Measurements from ENCODE around the gene RYK. TPM values are rescaled to one million over a fixed set of nuclear protein-coding genes. Genes with fewer than 3 reads are reported as not detected.

Gene RYK
- total and polyA plus RNA-seq, 5 donors, result 30.9 to 57.3 (median 52.3) TPM

GRCh38 chr3:134148534-134148933 lies 102.1 kb downstream of the RYK start:
- no peak for DNase-seq
- 98% methylated on average over 3 of the region's 3 CpGs for WGBS

GRCh38 chr3:134147411-134147810 lies 103.2 kb downstream of the RYK start:
- Histone ChIP-seq H3K4me1 (ENCODE audit: control insufficient read depth, insufficient read depth, low read length) (peaks cover 5% of the 10 kb centered on the region), H3K9me3 (ENCODE audit: control insufficient read depth, low read length) (no peaks in the 10 kb centered on the region), H3K27me3 (ENCODE audit: control insufficient read depth, insufficient read depth) (no peaks in the 10 kb centered on the region), H3K27ac (ENCODE audit: low read length) (no peak overlapping the region), H3K4me3 (ENCODE audit: low read length) (no peak overlapping the region)
- intact Hi-C loops (cut with DNase I), result no loop called here
- no peak for DNase-seq
- whole genome bisulfite sequencing, result 73% methylated on average over 3 of the region's 3 CpGs
- ATAC-seq, result no peak

More at GRCh38 chr3:134148534-134148933, 102.1 kb downstream of the RYK start:
- H3K4me3 ChIP-seq (ENCODE audit: low read length), result no peak overlapping the region
- no peak overlapping the region for H3K27ac ChIP-seq (ENCODE audit: low read length)
- H3K27me3 ChIP-seq (ENCODE audit: control insufficient read depth, insufficient read depth), result no peaks in the 10 kb centered on the region
- peaks cover 5% of the 10 kb centered on the region for H3K4me1 ChIP-seq (ENCODE audit: control insufficient read depth, insufficient read depth, low read length)
- no peaks in the 10 kb centered on the region for H3K9me3 ChIP-seq (ENCODE audit: control insufficient read depth, low read length)
- ATAC-seq, result no peak
- intact Hi-C loops (cut with DNase I), result no loop called here

GRCh38 chr3:134146666-134147065 lies 104.0 kb downstream of the RYK start:
- no peak overlapping the region for H3K27ac ChIP-seq (ENCODE audit: low read length)
- no peaks in the 10 kb centered on the region for H3K9me3 ChIP-seq (ENCODE audit: control insufficient read depth, low read length)
- intact Hi-C loops (cut with DNase I), result no loop called here
- DNase-seq (no peak), ATAC-seq (no peak)
- peaks cover 5% of the 10 kb centered on the region for H3K4me1 ChIP-seq (ENCODE audit: control insufficient read depth, insufficient read depth, low read length)
- no peaks in the 10 kb centered on the region for H3K27me3 ChIP-seq (ENCODE audit: control insufficient read depth, insufficient read depth)
- H3K4me3 ChIP-seq (ENCODE audit: low read length), result no peak overlapping the region

- no peak for DNase-seq
- no peaks in the 10 kb centered on the region for H3K9me3 ChIP-seq (ENCODE audit: control insufficient read depth, low read length)
- intact Hi-C loops (cut with DNase I), result no loop called here
- no peak overlapping the region for H3K4me3 ChIP-seq (ENCODE audit: low read length)
- WGBS, result 74% methylated on average over 3 of the region's 3 CpGs
- peaks cover 5% of the 10 kb centered on the region for H3K4me1 ChIP-seq (ENCODE audit: control insufficient read depth, insufficient read depth, low read length)
- peak in 1 of 2 donors; percentile 13 for ATAC-seq
- no peak overlapping the region for H3K27ac ChIP-seq (ENCODE audit: low read length)
- H3K27me3 ChIP-seq (ENCODE audit: control insufficient read depth, insufficient read depth), result no peaks in the 10 kb centered on the region
Observed at GRCh38 chr3:134145183-134145582, 105.5 kb downstream of the RYK start.

- WGBS, result 65% methylated on average over 3 of the region's 3 CpGs
- H3K4me3 ChIP-seq (ENCODE audit: low read length), result no peak overlapping the region
- DNase-seq (no peak), ATAC-seq (peak in 1 of 2 donors; percentile 51)
- H3K4me1 ChIP-seq (ENCODE audit: control insufficient read depth, insufficient read depth, low read length), result peaks cover 5% of the 10 kb centered on the region
- no peaks in the 10 kb centered on the region for H3K9me3 ChIP-seq (ENCODE audit: control insufficient read depth, low read length)
- intact Hi-C loops (cut with DNase I), result no loop called here
- H3K27ac ChIP-seq (ENCODE audit: low read length), result peak overlapping the region; percentile 30
- H3K27me3 ChIP-seq (ENCODE audit: control insufficient read depth, insufficient read depth), result no peaks in the 10 kb centered on the region
Observed at GRCh38 chr3:134144694-134145093, 106.0 kb downstream of the RYK start.

GRCh38 chr3:134143828-134144401 lies 106.7 kb downstream of the RYK start:
- peak overlapping the region; percentile 28 for H3K27ac ChIP-seq (ENCODE audit: low read length)
- intact Hi-C loops (cut with DNase I), result no loop called here
- DNase-seq, result no peak
- H3K4me3 ChIP-seq (ENCODE audit: low read length), result no peak overlapping the region
- no peaks in the 10 kb centered on the region for H3K9me3 ChIP-seq (ENCODE audit: control insufficient read depth, low read length)
- peaks cover 5% of the 10 kb centered on the region for H3K4me1 ChIP-seq (ENCODE audit: control insufficient read depth, insufficient read depth, low read length)
- 81% methylated on average over 6 of the region's 6 CpGs for WGBS
- ATAC-seq, result peak in 1 of 2 donors; percentile 24
- no peaks in the 10 kb centered on the region for H3K27me3 ChIP-seq (ENCODE audit: control insufficient read depth, insufficient read depth)

- H3K4me1 ChIP-seq (ENCODE audit: control insufficient read depth, insufficient read depth, low read length), result no peaks in the 10 kb centered on the region
- DNase-seq (no peak), ATAC-seq (no peak)
- H3K27ac ChIP-seq (ENCODE audit: low read length), result no peak overlapping the region
- H3K9me3 ChIP-seq (ENCODE audit: control insufficient read depth, low read length), result no peaks in the 10 kb centered on the region
- 92% methylated on average over 3 of the region's 3 CpGs for WGBS
- no peaks in the 10 kb centered on the region for H3K27me3 ChIP-seq (ENCODE audit: control insufficient read depth, insufficient read depth)
- intact Hi-C loops (cut with DNase I), result no loop called here
- no peak overlapping the region for H3K4me3 ChIP-seq (ENCODE audit: low read length)
Observed at GRCh38 chr3:134136604-134137003, 114.1 kb downstream of the RYK start.

GRCh38 chr3:134134698-134135415 lies 115.8 kb downstream of the RYK start:
- Histone ChIP-seq H3K9me3 (ENCODE audit: control insufficient read depth, low read length) (no peaks in the 10 kb centered on the region), H3K27ac (ENCODE audit: low read length) (no peak overlapping the region), H3K4me1 (ENCODE audit: control insufficient read depth, insufficient read depth, low read length) (no peaks in the 10 kb centered on the region), H3K27me3 (ENCODE audit: control insufficient read depth, insufficient read depth) (no peaks in the 10 kb centered on the region), H3K4me3 (ENCODE audit: low read length) (no peak overlapping the region)
- DNase-seq, result no peak
- 96% methylated on average over 3 of the region's 3 CpGs for WGBS
- ATAC-seq, result no peak
- intact Hi-C loops (cut with DNase I), result no loop called here

GRCh38 chr3:134134240-134134639 lies 116.4 kb downstream of the RYK start:
- H3K9me3 ChIP-seq (ENCODE audit: control insufficient read depth, low read length), result no peaks in the 10 kb centered on the region
- no peak overlapping the region for H3K27ac ChIP-seq (ENCODE audit: low read length)
- DNase-seq (no peak), ATAC-seq (no peak)
- WGBS, result 92% methylated on average over 1 of the region's 1 CpG
- no peaks in the 10 kb centered on the region for H3K4me1 ChIP-seq (ENCODE audit: control insufficient read depth, insufficient read depth, low read length)
- no peaks in the 10 kb centered on the region for H3K27me3 ChIP-seq (ENCODE audit: control insufficient read depth, insufficient read depth)
- H3K4me3 ChIP-seq (ENCODE audit: low read length), result no peak overlapping the region
- intact Hi-C loops (cut with DNase I), result no loop called here

- H3K9me3 ChIP-seq (ENCODE audit: control insufficient read depth, low read length), result no peaks in the 10 kb centered on the region
- H3K4me1 ChIP-seq (ENCODE audit: control insufficient read depth, insufficient read depth, low read length), result no peaks in the 10 kb centered on the region
- H3K27me3 ChIP-seq (ENCODE audit: control insufficient read depth, insufficient read depth), result no peaks in the 10 kb centered on the region
- no peak for ATAC-seq
- no peak for DNase-seq
- 41% methylated on average over 3 of the region's 3 CpGs for WGBS
- no peak overlapping the region for H3K27ac ChIP-seq (ENCODE audit: low read length)
- no peak overlapping the region for H3K4me3 ChIP-seq (ENCODE audit: low read length)
- intact Hi-C loops (cut with DNase I), result no loop called here
Observed at GRCh38 chr3:134132961-134133360, 117.7 kb downstream of the RYK start.

- Histone ChIP-seq H3K27me3 (ENCODE audit: control insufficient read depth, insufficient read depth) (no peaks in the 10 kb centered on the region), H3K4me1 (ENCODE audit: control insufficient read depth, insufficient read depth, low read length) (no peaks in the 10 kb centered on the region), H3K4me3 (ENCODE audit: low read length) (no peak overlapping the region), H3K27ac (ENCODE audit: low read length) (no peak overlapping the region), H3K9me3 (ENCODE audit: control insufficient read depth, low read length) (no peaks in the 10 kb centered on the region)
- ATAC-seq, result no peak
- intact Hi-C loops (cut with DNase I), result no loop called here
- 47% methylated on average over 1 of the region's 1 CpG for WGBS
- no peak for DNase-seq
Observed at GRCh38 chr3:134126153-134126552, 124.5 kb downstream of the RYK start.
